HepG2 (cell line): Measurements from ENCODE around the gene DNMBP. TPM values are rescaled to one million over a fixed set of nuclear protein-coding genes. Genes with fewer than 3 reads are reported as not detected.

Experiments used
- ATAC-seq: fragments of 200-7000 bp; cut with Tn5 transposase; 3 replicates; pipeline ENCODE4 v1.9.1; 2020; ENCODE audit warnings: mild to moderate bottlenecking, moderate library complexity
- BruUV-seq: library from RNA; stranded (reverse); fragments of 400-500 nt; replicated peaks from 2 replicates; lab custom pipeline; 2021; lab: Mats Ljungman, UMichigan
- CTCF ChIA-PET: fragments of 300-600 bp; formaldehyde crosslinking; extraction: SDS; loops from one replicate; lab custom pipeline; 2021; ENCODE audit warnings: low total read pairs, inconsistent platforms, low intra/inter-chr PET ratio; lab: Yijun Ruan, JAX
- POLR2A ChIA-PET: fragments of 350-600 bp; sonication (Branson Sonifier 250); formaldehyde crosslinking; loops from one replicate; lab custom pipeline; 2020; ENCODE audit warnings: antibody characterized with exemption, inconsistent platforms; lab: Yijun Ruan, JAX
- DNase-seq: peaks from one replicate; pipeline ENCODE4 v3.0.0-alpha.2; 2015; ENCODE audit warnings: low spot score
- FAIRE-seq: peaks from 3 replicates; lab custom pipeline; 2011; peaks lifted over from hg19 to GRCh38; lab: Jason Lieb, UNC
- H2AFZ ChIP-seq: one replicate; pipeline ENCODE4 v1.6.1; 2011; ENCODE audit warnings: low read length, inconsistent platforms
- H3K27ac ChIP-seq: fragments of 300-600 bp; 3 replicates; pipeline ENCODE4 v1.8.0; 2011; ENCODE audit warnings: mixed run types, mild to moderate bottlenecking, mixed read lengths, low read length, inconsistent platforms; ENCODE audit not compliant: insufficient read depth; ENCODE audit errors: extremely low read length
- H3K27me3 ChIP-seq, 2 experiments: fragments of 200-600 bp in 1 of 2; 2 replicates in 1 of 2; 3 replicates in 1 of 2; pipeline versions ENCODE4 v1.6.0 to v1.8.0; 2011; ENCODE audit warnings: low read length in 2 of 2, mild to moderate bottlenecking in 2 of 2, moderate library complexity in 2 of 2, inconsistent platforms in 1 of 2; ENCODE audit not compliant: insufficient read depth in 2 of 2, control insufficient read depth in 1 of 2
- H3K36me3 ChIP-seq, 2 experiments: fragments of 200-600 bp in 1 of 2; replicated peaks in 1 of 2; 2 replicates in 1 of 2; 3 replicates in 1 of 2; pipeline versions ENCODE4 v1.5.1 to v1.8.0; 2011; ENCODE audit warnings: low read length in 2 of 2, inconsistent platforms in 1 of 2; ENCODE audit not compliant: insufficient read depth in 2 of 2, control insufficient read depth in 1 of 2
- H3K4me1 ChIP-seq: 2 replicates; pipeline ENCODE4 v1.5.1; 2012; ENCODE audit warnings: low read length, inconsistent platforms; ENCODE audit not compliant: insufficient read depth
- H3K4me2 ChIP-seq: 2 replicates; pipeline ENCODE4 v1.6.0; 2011; ENCODE audit warnings: low read depth, low read length, inconsistent platforms
- H3K4me3 ChIP-seq, 3 experiments: fragments of 200-600 bp in 1 of 3; sonication (generic), shearing (Covaris generic) in 1 of 3; replicated peaks in 1 of 3; 2 replicates each; pipeline ENCODE4 v1.5.1; 2011 to 2016; ENCODE audit warnings: low read length in 3 of 3, inconsistent platforms in 2 of 3, low read depth in 2 of 3, mild to moderate bottlenecking in 2 of 3, control low read depth in 1 of 3, mixed read lengths in 1 of 3; ENCODE audit not compliant: insufficient read depth in 1 of 3
- H3K79me2 ChIP-seq: one replicate; pipeline ENCODE4 v1.6.1; 2011; ENCODE audit warnings: low read length, inconsistent platforms; ENCODE audit not compliant: insufficient read depth
- H3K9ac ChIP-seq: 2 replicates; pipeline ENCODE4 v1.6.0; 2011; ENCODE audit warnings: mild to moderate bottlenecking, low read depth, low read length, inconsistent platforms; ENCODE audit not compliant: insufficient read depth
- H3K9me3 ChIP-seq: 2 replicates; pipeline ENCODE4 v1.5.1; 2012; ENCODE audit warnings: mild to moderate bottlenecking, low read length
- H4K20me1 ChIP-seq: 2 replicates; pipeline ENCODE4 v1.6.0; 2011; ENCODE audit warnings: inconsistent platforms, mild to moderate bottlenecking, low read length, moderate library complexity; ENCODE audit not compliant: insufficient read depth
- FOXP1 ChIP-seq, 2 experiments: fragments of 450-650 bp in 1 of 2; IDR thresholded peaks; 2 replicates each; pipeline ENCODE4 v1.6.1; 2017 to 2018; ENCODE audit warnings: antibody characterized with exemption in 1 of 2
- HDAC6 ChIP-seq: fragments of 200-600 bp; sonication (generic); IDR thresholded peaks from 2 replicates; pipeline ENCODE4 v1.7.0; 2017; ENCODE audit warnings: mild to moderate bottlenecking, antibody characterized with exemption, low read length, low read depth
- RARA ChIP-seq: IDR thresholded peaks from 2 replicates; pipeline ENCODE4 v1.6.1; 2016; ENCODE audit warnings: missing genetic modification reagents, missing compliant biosample characterization
- REL ChIP-seq: sonication (generic); formaldehyde crosslinking; conservative IDR thresholded peaks from 2 replicates; pipeline ENCODE4 v1.8.0; 2022; ENCODE audit warnings: mild to moderate bottlenecking, missing genetic modification reagents, moderate library complexity
- SKIL ChIP-seq: sonication (generic); formaldehyde crosslinking; IDR thresholded peaks from 2 replicates; pipeline ENCODE4 v1.8.0; 2022; ENCODE audit warnings: missing genetic modification reagents, mild to moderate bottlenecking, moderate library complexity, borderline replicate concordance
- ZBTB7B ChIP-seq: sonication (generic); formaldehyde crosslinking; IDR thresholded peaks from 2 replicates; pipeline ENCODE4 v1.4.0; 2020; ENCODE audit warnings: missing genetic modification reagents
- ZFAT ChIP-seq: sonication (generic); formaldehyde crosslinking; conservative IDR thresholded peaks from 2 replicates; pipeline ENCODE4 v1.8.1; 2023; ENCODE audit warnings: missing genetic modification reagents, inconsistent platforms
- WGBS: methylation state at CpG from one replicate; pipeline ENCODE4 v1.1.6; 2017; ENCODE audit warnings: low lambda C conversion rate; 5-methylcytosine and 5-hydroxymethylcytosine counted together
- in situ Hi-C: cut with HindIII; loops from 2 replicates; pipeline ENCODE4 v1.10.0; 2017; ENCODE audit warnings: low pct_unique_long_range_greater_than_20kb; ENCODE audit not compliant: extremely low pct_ligation_motif_present
- intact Hi-C: fragments of 100-400 bp; cut with micrococcal nuclease; formaldehyde crosslinking; loops from one replicate; pipeline ENCODE4 v1.10.0; 2022; ENCODE audit not compliant: unreplicated experiment
- polyA plus RNA-seq, 8 experiments: library from polyadenylated mRNA; depleted of rRNA in 3 of 8; stranded (reverse) in 7 of 8; unstranded in 1 of 8; fragments of >200 nt; fragmentation: Illumina TruSeq in 4 of 8; extraction: Trizol in 4 of 8; gene quantifications; 2 replicates each; pipeline versions ENCODE4 v1.2.1 to v1.2.3, GENCODE V29; 2011 to 2016; ENCODE audit warnings: low read depth in 4 of 8, missing spikeins in 1 of 8, mixed read lengths in 1 of 8; ENCODE audit not compliant: insufficient read depth in 1 of 8
- total RNA-seq, 5 experiments: library from RNA; depleted of rRNA; stranded (reverse); fragments of >200 nt; fragmentation: Illumina TruSeq; extraction: Trizol; gene quantifications; 2 replicates each; pipeline ENCODE4 v1.2.3, GENCODE V29; 2016; ENCODE audit warnings: low read depth in 1 of 5

Gene DNMBP
- total and polyA plus RNA-seq, 2 of the 13 experiments (the other 11 are each of a cell fraction or from before 2014, with no cell fraction given) = 3.6 to 6.3 TPM

GRCh38 chr10:99977916-99978315 lies 31.8 kb downstream of the DNMBP start:
- ChIA-PET CTCF (no interaction called here), POLR2A (interaction anchor here (1.7 kb wide), 1 partner anchor 60 kb away, joined by 3 read pairs; no protein-coding TSS in a partner anchor)
- Histone ChIP-seq H3K27ac (no peak overlapping the region), H3K9me3 (no peaks in the 10 kb centered on the region), H3K4me1 (peaks cover 9% of the 10 kb centered on the region), H3K36me3 (no peaks in the 10 kb centered on the region), H3K4me3 (no peak overlapping the region), H3K9ac (no peak overlapping the region), H4K20me1 (no peaks in the 10 kb centered on the region), H3K27me3 (no peaks in the 10 kb centered on the region), H3K4me2 (no peak overlapping the region), H2AFZ (no peak overlapping the region), H3K79me2 (peaks cover 3% of the 10 kb centered on the region)
- intact Hi-C loops = loop anchor here (2.0 kb wide), 1 partner anchor 69 kb away; no protein-coding TSS in a partner anchor
- BruUV-seq = no TSS peak
- TF ChIP-seq HDAC6 (no peak), RARA (no peak), ZBTB7B (CRISPR knock-in tag) (no peak), SKIL (CRISPR knock-in tag) (no peak), ZFAT (CRISPR knock-in tag) (no peak), REL (CRISPR knock-in tag) (no peak), FOXP1 (IDR thresholded peaks at IDR 0.05) (no peak), FOXP1 (CRISPR knock-in tag; IDR thresholded peaks at IDR 0.05) (no peak)
- WGBS = 94% methylated on average over 5 of the region's 5 CpGs
- in situ Hi-C loops = no loop called here
- FAIRE-seq (no peak), DNase-seq (no peak), ATAC-seq (no peak)
